GM19193 (cell line): ENCODE measurements around the gene NFATC2.

Experiments used
- POLR2A ChIP-seq: IDR thresholded peaks from 4 replicates; pipeline ENCODE4 v1.6.1; 2011; ENCODE audit not compliant: insufficient read depth, insufficient read length; ENCODE audit errors: extremely low read depth

Gene NFATC2

GRCh38 chr20:51380401-51381385, 161.8 kb downstream of the NFATC2 start:
- no peak for TF ChIP-seq POLR2A

GRCh38 chr20:51379601-51380341, 162.7 kb downstream of the NFATC2 start:
- no peak for TF ChIP-seq POLR2A

GRCh38 chr20:51378171-51378928, 164.2 kb downstream of the NFATC2 start:
- no peak for TF ChIP-seq POLR2A

GRCh38 chr20:51377132-51377531, 165.4 kb downstream of the NFATC2 start:
- no peak for TF ChIP-seq POLR2A

GRCh38 chr20:51376111-51376510, 166.4 kb downstream of the NFATC2 start:
- TF ChIP-seq POLR2A = no peak

GRCh38 chr20:51375561-51375960, 167.0 kb downstream of the NFATC2 start:
- TF ChIP-seq POLR2A = no peak

GRCh38 chr20:51374961-51375360, 167.6 kb downstream of the NFATC2 start:
- TF ChIP-seq POLR2A = no peak

- no peak for TF ChIP-seq POLR2A
Measured at GRCh38 chr20:51374456-51374830, 168.1 kb downstream of the NFATC2 start.

- no peak for TF ChIP-seq POLR2A
Measured at GRCh38 chr20:51373713-51374455, 168.6 kb downstream of the NFATC2 start.

- TF ChIP-seq POLR2A = no peak
Measured at GRCh38 chr20:51372966-51373365, 169.6 kb downstream of the NFATC2 start.

GRCh38 chr20:51372176-51372803, 170.2 kb downstream of the NFATC2 start:
- no peak for TF ChIP-seq POLR2A

- no peak for TF ChIP-seq POLR2A
Measured at GRCh38 chr20:51371720-51372119, 170.8 kb downstream of the NFATC2 start.

GRCh38 chr20:51369503-51369902, 173.0 kb downstream of the NFATC2 start:
- TF ChIP-seq POLR2A = no peak
